Activated CD4-positive, alpha-beta T cell treated with anti-CD3 and anti-CD28 coated beads, Interleukin-2, Interleukin-4, amounts not matched to agents 100 ng/mL and 50 ng/mL, durations not matched to agents 16 hours and 8 hours (primary cell): ENCODE data around the gene TRPV3.
"Not testable (repeated sequence)": the region's sequence is repeated elsewhere in the genome, so short reads cannot be mapped to it uniquely, and the experiment has no call there.

Source experiments
- DNase-seq: peaks from one replicate; pipeline ENCODE4 v3.0.0-alpha.2; 2020; ENCODE audit warnings: low spot score

TRPV3 gene

DNA sequence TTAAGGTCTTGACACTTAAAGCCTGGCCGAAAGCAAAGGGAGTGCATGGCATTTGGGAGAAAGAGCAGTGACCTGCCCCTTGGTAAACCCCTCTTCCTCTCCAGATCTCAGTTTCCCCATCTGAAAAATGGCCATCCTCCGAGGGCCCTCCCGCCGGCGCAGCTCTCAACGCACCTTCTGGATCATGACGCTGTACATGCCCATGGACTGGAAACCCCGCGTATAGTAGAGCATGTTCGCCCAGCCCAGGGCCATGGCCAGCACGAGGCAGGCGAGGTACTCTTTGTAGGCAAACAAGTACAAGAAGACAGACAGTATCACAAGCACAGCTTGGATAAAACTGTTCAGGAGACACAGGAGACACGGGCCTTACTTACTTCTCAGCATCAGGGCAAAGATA lies 33.6 kb downstream of the TRPV3 start:
- no peak for DNase-seq

DNA sequence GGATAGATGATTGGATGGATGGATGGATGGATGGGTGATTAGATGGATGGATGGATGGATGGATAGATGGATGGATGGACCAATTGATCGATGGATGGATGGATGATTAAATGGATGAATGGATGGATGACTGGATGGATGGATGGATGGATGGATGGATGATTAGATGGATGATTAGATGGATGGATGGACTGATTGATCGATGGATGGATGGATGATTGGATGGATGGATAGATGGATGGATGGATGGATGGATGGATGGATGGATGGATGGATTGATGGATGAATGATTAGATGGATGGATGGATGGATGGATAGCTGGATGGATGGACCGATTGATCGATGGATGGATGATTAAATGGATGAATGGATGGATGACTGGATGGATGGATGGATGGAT lies 38.1 kb downstream of the TRPV3 start:
- DNase-seq = not testable (repeated sequence)

DNA sequence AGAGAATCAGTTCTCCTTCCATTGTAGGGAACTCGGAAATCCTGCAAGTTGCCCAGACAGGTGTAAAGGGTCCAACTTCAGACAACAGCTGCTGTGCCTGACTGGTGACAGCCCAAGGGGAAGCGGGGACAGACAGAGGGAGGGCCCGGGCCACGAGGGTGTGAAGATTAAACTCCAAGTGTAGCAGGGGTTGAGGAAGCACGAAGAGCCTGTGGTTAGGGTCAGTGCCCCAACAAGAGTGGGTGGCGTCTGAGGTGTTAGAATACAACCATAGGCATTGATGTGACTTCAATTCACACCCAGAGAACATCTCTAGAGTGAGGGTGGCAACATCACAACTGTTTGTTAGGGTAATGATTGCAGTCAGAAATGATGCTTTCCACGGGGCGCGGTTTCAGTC lies 42.7 kb downstream of the TRPV3 start:
- DNase-seq = no peak

DNA sequence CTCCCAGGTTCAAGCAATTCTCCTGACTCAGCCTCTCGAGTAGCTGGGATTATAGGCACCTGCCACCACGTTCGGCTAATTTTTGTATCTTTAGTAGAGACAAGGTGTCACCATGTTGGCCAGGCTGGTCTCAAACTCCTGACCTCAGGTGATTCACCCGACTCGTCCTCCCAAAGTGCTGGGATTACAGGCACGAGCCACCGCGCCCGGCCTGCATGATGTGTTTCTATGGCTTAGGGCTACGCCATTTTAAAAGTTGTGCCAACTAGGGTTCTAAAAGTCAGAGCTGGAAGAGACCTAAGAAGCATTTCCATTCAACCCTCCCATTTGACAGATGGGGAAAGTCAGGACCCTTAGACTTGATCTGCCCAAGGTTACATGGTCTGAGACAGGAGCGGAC lies 43.4 kb downstream of the TRPV3 start:
- DNase-seq = not testable (repeated sequence)

DNA sequence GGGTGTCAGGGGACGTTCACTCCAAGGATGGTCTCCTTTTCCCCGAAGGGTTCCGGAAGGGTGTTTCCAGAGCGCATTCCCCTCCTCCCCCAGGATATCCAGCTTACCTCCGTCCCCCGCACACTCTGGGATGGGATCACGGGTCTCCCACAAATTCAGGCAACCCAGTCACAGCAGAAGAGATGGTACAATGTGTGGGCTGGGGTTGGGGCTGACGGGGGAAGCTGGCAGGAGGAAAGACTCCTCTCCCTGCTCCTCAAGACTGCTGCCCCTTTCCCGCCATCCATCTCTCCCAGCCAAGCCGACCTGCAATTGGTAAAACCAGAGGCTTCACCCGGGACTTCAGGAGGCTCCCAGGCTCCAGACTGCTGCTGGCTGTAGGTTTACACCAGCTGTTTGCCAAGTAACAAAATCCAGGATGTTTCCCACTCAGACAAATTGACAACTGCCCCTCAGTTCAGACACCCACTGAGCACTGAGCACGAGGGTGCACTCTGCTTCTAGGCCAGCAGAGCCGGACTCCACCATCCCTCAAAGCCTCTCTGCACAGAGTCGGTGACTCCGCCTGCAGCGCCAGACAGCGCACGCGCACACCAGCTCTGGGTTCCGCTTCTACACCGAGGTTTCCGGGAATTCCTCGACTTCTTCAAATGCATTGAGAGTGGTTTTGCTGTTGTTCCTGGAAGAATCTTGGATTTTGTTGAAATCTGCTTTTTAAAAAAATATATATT lies 44.1 kb downstream of the TRPV3 start:
- no peak for DNase-seq

DNA sequence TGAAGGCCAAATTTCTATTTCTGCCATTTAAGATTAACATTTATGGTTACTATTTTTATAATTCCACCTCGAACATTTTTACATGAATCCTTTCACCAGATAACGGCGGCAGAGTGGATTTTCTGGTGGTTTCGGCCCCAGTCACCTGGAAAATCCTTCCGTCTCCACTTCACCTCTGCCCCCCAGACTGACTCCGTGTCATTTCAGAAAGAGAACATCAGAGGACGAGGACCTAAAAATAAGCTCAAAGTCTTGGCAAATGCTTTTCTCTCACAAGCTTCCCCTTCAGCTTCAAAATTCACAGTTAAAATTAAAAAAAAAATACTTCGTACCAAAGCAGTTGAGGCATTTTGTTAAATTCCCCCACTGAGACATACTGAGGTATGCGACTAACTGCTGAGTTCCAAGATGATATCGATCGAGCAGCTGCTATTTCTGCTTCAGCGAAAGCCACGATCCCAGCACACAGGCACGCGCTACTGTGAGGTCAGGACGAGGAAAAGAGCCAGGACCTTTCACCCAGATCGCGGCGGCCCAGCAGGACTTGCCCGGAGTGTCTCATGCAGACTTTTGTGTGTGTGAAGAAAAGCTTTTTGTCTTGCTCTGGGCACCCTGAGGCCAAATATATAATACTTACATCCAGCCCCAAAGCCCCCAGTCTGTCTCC lies 45.0 kb downstream of the TRPV3 start:
- DNase-seq = no peak

DNA sequence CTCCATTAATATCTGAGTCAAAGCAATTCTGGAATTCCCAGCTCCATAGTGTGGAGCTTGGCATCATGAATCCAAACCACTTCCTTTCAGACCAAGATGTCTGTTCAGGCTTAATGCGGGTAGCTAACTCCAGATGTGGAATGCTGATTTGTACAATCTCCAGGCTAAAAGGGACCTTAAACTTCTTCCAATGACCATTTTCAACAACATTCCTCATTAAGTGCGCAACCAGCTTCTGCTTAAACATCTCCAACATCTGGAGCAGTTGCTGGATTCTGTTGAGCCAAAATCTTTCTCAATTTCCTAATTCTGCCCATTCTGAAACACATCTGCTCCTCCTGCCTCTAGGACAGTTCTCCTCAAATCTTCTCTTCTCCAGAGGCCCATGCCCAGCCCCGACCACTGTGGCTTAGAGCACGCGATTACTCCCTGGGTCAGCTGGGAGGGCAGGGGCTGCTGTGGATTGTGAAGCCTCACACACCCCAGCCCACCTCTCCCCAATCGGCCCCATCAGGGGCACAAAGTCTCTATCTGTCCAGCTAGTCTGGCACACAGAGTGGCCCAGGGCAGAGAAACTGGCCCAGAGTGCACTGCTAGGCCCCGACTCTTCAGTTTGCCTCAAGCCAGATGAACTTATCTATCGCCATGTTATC lies 45.6 kb downstream of the TRPV3 start:
- no peak for DNase-seq

DNA sequence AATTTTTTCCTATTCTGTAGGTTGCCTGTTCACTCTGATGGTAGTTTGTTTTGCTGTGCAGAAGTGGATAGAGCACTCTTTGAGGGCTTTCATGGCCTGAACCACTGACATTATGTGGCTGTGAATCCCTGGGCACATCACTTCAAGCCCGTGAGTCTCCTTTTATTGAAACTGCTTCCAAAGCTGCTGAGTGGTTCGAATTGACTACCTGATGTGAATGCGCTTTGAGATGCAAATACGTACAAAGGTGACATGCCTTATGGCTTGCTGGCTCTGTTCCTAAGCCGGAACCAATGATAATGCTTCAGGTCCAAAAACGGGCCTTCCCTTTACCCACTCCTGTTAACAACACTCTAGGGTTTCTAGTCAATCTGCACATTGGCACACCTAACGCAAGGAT lies 47.5 kb downstream of the TRPV3 start:
- no peak for DNase-seq

DNA sequence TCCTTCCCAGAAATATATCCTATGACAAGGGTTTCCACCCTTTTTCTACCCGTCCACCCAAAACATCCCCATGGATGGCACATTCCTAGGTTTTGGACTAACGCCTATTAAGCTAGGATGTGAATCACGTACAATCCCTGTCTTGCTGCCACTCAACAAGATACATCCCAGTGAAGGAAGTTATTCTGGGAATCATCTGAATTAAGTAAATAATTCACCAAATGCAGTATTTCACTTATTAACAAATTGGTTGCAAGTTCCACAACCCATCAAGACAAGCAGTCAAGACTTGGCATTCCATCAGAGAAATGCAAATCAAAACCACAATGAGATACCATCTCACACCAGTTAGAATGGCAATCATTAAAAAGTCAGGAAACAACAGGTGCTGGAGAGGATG lies 49.7 kb downstream of the TRPV3 start:
- DNase-seq = no peak

DNA sequence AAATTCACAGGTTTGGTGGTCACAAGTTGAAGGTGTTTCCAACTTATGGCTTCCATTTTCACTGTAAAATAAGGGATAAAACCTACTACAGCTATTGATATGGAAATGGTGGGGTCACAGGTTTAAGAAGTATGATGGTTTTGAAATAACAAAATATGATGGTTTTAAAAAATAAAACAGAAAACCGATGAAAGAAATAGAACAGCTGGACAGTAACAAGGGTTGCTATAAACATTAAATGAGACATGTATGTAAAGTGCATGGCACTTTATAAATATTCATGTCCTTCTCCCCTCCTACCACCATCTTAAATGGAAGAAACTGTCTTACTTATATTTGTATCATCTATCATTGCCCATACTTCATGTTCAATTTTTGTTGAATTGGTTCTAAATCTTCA lies 50.5 kb downstream of the TRPV3 start:
- DNase-seq = no peak

DNA sequence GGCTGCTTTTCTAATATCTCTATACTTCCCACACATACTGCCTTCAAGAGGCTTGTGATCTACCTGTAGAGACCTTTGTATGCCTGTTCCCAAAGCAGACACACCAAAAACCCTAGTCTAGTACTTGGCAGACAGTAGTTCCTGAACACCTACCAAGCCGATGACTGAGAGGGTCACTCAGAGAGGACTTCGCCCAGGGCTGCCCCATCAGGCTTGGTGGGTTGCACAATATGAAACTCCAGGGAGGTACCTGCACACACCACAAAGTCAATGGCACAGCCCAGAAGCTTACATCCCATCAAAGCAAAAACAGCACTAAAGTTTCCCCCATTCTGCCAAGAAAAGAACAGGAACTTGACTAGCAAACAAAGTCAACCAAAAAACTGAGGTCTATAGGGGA lies 51.6 kb downstream of the TRPV3 start:
- no peak for DNase-seq

DNA sequence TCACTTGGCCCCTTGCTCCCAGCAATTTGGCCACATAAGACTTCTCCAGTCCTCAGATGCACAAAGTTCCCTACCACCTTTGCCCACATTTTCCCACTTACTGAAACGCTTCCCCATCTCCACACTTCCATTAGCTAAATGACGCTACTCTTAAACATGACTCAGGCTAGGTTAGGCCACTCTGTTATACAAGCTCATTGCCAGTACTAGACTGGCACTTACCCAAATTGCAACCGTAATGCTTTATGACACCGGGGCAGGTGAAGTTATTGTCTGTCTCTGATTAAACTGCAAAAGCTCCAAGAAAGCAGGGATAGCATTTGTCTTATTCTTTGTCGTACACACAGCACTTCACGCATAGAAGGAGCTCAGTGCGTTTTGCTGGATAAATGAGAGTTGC lies 52.6 kb downstream of the TRPV3 start:
- no peak for DNase-seq

DNA sequence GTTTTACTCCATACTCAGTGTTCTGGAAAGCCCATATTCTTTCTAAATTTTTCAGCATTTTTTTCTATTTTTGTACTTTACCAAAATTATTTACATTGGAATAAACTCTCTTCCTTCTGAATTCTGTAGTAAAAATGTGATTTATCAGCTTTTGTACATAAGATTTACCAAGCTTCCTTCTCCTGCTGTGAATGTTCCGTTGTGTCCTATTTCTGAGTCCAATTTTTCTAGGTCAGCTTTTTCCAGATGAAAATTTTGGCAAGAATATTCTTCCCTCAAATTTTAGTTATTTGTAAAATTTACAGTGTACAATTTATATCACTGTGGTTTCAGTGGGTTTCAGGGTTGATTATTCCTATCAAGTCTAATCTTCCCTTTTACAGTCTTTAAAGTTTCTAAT lies 54.3 kb downstream of the TRPV3 start:
- no peak for DNase-seq

DNA sequence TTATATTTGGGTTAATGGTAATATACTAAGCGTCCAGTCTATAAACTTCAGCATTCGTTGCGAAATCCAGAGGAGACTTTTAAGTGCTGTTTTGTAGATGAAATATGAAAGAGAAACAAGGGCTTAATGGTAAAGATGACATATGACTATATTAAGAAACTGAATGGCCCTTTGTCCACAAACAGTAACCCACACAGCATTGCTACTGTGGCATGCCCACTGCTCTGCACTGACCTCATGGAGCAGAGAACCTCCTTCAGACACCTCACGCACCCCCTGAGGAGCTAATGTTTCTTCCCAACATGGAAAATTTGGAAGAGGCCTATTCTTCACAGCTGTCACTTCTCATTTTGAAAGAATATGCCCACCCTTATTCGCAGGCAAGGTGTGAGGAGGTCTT lies 55.1 kb downstream of the TRPV3 start:
- DNase-seq = no peak

DNA sequence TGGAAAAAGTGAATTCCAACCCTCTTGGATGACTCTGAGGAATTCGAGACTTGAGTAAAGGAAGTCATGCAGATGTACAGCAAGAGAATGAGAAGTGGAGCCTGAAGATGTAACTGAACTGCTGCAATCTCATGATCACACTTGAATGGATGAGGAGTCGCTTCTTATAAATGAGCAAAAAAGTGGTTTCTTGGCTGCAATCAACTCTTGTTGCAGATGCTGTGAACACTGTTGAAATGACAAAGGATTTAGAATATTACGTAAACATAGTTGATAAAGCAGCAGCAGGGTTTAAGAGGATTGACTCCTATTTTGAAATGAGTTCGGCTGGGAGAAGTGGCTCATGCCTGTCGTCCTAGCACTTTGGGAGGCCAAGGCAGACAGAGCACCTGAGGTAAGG lies 56.3 kb downstream of the TRPV3 start:
- no peak for DNase-seq

DNA sequence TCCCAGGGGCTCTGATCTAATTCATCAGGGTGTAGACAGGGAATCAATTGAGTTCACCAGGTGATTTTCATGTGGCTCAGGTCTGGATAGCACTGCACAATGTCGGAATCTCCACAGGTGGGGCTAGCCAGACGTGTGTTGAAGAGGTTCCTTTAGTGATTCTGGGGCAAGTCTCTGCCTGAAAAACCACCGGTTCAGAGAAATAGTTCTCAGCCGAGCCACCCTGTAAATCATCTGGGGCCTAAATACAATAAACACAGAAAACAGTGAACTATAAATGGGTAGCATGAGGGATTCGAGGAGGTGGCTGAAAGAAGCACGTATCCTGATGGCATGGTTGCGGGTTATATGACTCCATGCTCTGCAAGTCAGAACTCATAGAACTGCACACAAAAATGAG lies 60.5 kb downstream of the TRPV3 start:
- DNase-seq = no peak

DNA sequence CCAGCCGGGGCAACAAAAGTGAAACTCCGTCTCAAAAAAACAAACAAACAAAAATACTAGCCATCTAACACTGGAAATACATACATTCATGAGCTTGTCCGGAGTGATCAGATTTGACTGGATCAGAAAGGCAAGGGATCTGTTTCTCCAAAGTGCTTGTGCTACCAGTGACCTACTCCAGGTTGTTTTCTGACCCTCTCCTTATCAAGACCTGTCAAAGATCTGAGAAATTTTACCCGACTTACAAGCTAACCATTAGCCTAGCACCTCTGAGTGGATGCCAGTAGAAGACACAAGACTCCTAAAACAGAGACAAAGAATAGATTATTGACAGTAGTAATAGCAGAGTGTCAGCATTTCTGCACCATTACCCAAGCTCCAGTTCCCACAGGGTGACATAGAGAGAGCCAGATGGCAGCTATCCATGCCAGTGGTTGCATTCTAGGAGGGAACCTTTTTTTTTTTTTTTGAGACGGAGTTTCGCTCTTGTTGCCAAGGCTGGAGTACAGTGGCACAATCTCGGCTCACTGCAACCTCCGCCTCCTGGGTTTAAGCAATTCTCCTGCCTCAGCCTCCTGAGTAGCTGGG lies 72.0 kb downstream of the TRPV3 start:
- DNase-seq = no peak

DNA sequence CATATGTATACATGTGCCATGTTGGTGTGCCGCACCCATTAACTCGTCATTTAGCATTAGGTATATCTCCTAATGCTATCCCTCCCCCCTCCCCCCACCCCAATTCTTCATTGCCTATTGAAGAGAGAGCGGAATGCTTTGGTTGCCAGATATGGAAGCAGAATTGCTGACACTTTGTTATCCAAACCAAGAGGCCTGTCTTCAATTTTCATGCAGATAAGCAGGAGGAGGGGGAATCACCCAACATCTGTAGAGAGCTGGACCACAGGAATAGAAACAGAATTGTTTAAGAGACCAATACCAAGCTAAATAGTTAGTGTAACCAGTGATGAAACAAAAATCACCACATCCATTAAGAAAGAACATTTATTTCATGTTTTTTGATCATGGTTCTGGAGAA lies 74.8 kb downstream of the TRPV3 start:
- no peak for DNase-seq

DNA sequence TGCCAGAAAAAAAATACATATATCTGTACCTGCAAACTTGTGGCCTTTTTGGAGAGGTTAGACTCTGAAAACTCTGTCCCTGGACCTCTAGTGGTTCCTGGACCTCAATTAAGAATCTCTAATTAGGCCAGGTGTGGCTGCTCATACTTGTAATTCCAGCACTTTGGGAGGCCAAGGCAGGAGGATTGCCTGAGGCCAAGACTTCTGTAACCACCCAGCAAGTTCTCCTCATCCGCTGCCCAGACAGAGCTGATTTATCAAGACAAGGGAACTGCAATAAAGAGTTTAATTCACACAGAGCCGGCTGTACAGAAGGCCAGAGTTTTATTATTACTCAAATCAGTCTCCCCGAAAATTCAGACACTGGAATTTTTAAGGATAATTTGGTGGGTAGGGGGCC lies 77.6 kb downstream of the TRPV3 start:
- no peak for DNase-seq

DNA sequence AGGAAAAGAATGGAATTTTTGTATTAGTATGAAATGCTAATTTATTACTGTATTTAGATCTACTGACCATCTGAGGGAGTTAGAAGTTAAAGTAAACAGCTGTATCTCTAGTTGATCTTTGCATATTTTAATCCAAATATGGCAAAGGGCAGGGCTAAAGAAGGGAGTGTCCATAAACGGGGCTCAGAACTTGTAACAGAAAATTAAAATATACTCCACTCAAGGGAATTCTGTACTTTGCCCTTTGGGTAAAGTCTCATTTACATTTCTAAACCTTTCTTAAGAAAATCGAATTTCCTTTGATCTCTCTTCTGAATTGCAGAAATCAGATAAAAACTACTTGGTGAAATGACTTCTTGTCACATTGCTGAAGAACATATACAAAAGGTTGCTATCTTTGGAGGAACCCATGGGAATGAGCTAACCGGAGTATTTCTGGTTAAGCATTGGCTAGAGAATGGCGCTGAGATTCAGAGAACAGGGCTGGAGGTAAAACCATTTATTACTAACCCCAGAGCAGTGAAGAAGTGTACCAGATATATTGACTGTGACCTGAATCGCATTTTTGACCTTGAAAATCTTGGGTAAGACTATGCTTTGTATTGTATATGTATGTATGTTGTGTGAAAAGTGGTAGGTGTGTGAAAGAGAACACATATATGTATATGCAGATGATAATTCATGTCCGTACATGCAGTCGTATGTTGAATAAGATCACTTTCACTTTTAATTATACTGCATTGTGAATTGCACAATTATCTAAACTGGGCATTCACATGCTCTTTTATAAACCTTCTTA lies 81.6 kb downstream of the TRPV3 start, which contains the start of gene ASPA:
Gene ASPA (plus strand): TSS at position 186 of the 799 bp plus-strand sequence. CDS start 163 bp downstream, at position 349.
- no peak for DNase-seq

DNA sequence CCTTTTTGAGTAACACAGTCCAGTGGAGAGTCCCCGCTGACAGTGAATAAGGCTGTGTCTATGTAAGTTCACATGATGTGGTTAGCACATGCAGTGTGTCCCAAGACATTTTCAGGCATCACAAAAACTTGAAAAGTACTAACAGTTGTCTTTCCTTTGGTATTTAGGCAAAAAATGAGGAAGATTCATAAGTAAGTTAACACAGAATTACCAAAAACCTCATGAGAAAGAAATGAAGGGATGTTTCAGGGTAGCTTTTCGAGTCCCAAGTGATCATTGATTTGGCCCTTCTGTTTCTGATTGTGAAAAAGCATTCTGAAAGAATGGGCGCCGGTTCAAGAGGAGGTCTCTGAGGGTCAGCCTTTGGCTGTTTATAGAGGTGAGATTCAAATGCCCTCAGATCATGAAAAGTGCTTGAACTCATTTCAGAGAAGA lies 82.3 kb downstream of the TRPV3 start:
- no peak for DNase-seq

DNA sequence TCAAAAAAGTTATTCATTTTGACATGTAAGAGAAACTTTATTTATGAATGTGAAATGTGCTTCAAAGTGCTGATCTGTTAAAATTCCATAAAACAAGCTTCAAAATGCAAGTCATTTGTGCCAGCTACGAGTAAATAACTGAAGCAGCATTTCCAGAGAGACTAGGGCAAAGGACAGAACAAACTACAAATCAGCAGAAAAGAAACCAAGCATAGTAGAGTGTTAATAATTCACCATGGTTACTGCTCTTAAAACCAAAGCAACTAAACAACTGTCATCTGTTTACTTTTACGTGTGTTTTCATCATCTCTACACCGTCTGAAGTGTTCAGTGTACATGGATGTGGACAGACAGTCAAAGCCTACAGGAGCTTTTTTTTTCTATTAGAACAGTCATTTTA lies 83.4 kb downstream of the TRPV3 start:
- DNase-seq = no peak
